ENCODE measurements around the gene SLC35C1. TPM values are rescaled to one million over a fixed set of nuclear protein-coding genes. Genes with fewer than 3 reads are reported as not detected.

Gene SLC35C1
- total and polyA plus RNA-seq, 2 of the 13 experiments (the other 11 are each of a cell fraction or from before 2014, with no cell fraction given), result 2.9 to 7.0 TPM

- Histone ChIP-seq H3K27ac (ENCODE audit: extremely low read length, insufficient read depth, low read length) (no peak overlapping the region), H3K4me3 (replicated peaks in 1 of 3; ENCODE audit: insufficient read depth in 1 of 3, low read depth in 2 of 3, low read length in 3 of 3) (no peak overlapping the region), H3K9me3 (ENCODE audit: low read length) (no peaks in the 10 kb centered on the region), H3K36me3 (replicated peaks in 1 of 2; ENCODE audit: control insufficient read depth in 1 of 2, insufficient read depth in 2 of 2, low read length in 2 of 2) (no peaks in the 10 kb centered on the region), H3K27me3 (ENCODE audit: control insufficient read depth in 1 of 2, insufficient read depth in 2 of 2, low read length in 2 of 2) (peaks cover 0 to 3% of the 10 kb centered on the region in 2 experiments; a peak in 1 of 5 replicates), H2AFZ (ENCODE audit: low read length) (no peak overlapping the region), H3K79me2 (ENCODE audit: insufficient read depth, low read length) (no peaks in the 10 kb centered on the region), H3K4me2 (ENCODE audit: low read depth, low read length) (no peak overlapping the region), H3K4me1 (ENCODE audit: insufficient read depth, low read length) (peaks cover 13% of the 10 kb centered on the region; the same call in 1 of the 2 replicates), H4K20me1 (ENCODE audit: insufficient read depth, low read length) (no peaks in the 10 kb centered on the region), H3K9ac (ENCODE audit: insufficient read depth, low read depth, low read length) (no peak overlapping the region)
- POLR2A ChIA-PET, result no interaction called here
- BruUV-seq (replicated peaks), result no TSS peak
- ATAC-seq (no peak), DNase-seq (ENCODE audit: low spot score) (no peak), FAIRE-seq (no peak)
- 28% methylated on average over 5 of the region's 5 CpGs for WGBS (ENCODE audit: low lambda C conversion rate)
- in situ Hi-C loops (cut with HindIII; ENCODE audit: extremely low pct_ligation_motif_present, low pct_unique_long_range_greater_than_20kb), result loop anchor here (10.0 kb wide), 1 partner anchor 445 kb away; no protein-coding TSS in a partner anchor
- CTCF ChIA-PET (ENCODE audit: low intra/inter-chr PET ratio, low total read pairs), result no interaction called here
- intact Hi-C loops (cut with micrococcal nuclease; ENCODE audit: unreplicated experiment), result no loop called here
- TF ChIP-seq CREB3 (CRISPR knock-in tag; IDR thresholded peaks at IDR 0.05), result no peak
- TF ChIP-seq, protein P1, sequence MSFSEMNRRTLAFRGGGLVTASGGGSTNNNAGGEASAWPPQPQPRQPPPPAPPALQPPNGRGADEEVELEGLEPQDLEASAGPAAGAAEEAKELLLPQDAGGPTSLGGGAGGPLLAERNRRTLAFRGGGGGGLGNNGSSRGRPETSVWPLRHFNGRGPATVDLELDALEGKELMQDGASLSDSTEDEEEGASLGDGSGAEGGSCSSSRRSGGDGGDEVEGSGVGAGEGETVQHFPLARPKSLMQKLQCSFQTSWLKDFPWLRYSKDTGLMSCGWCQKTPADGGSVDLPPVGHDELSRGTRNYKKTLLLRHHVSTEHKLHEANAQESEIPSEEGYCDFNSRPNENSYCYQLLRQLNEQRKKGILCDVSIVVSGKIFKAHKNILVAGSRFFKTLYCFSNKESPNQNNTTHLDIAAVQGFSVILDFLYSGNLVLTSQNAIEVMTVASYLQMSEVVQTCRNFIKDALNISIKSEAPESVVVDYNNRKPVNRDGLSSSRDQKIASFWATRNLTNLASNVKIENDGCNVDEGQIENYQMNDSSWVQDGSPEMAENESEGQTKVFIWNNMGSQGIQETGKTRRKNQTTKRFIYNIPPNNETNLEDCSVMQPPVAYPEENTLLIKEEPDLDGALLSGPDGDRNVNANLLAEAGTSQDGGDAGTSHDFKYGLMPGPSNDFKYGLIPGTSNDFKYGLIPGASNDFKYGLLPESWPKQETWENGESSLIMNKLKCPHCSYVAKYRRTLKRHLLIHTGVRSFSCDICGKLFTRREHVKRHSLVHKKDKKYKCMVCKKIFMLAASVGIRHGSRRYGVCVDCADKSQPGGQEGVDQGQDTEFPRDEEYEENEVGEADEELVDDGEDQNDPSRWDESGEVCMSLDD (CRISPR knock-in tag; IDR thresholded peaks at IDR 0.05; ENCODE audit: borderline replicate concordance), result no peak
- no peak for TF ChIP-seq ZNF678 (CRISPR knock-in tag; IDR thresholded peaks at IDR 0.05)
- TF ChIP-seq ZNF709 (CRISPR knock-in tag; IDR thresholded peaks at IDR 0.05), result no peak
Observed at GRCh38 chr11:45779602-45780001, 25.3 kb upstream of the SLC35C1 start.

DNA sequence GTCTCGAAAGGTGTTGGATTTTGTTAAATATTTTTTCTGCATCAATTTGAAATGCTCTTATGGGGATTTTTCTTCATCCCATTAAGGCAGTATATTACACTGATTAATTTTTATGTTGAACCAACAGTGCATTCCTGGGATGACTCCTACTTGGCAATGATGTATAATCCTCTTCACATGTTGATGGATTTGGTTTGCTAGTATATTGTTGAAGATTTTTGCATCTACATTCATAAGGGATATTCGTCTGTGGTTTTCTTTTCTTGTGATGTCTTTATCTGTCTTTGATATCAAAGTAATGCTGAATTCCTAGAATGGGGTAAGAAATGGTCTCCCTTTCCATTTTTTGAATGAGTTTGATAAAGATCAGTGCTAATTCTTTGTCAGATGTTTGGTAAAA is 18.7 kb upstream of the SLC35C1 start:
- POLR2A ChIA-PET, result no interaction called here
- H3K9me3 ChIP-seq (ENCODE audit: low read length), result no peaks in the 10 kb centered on the region
- H3K27ac ChIP-seq (ENCODE audit: extremely low read length, insufficient read depth, low read length), result no peak overlapping the region
- no peak overlapping the region for H2AFZ ChIP-seq (ENCODE audit: low read length)
- peaks cover 1% of the 10 kb centered on the region; the same call in 1 of the 2 replicates for H3K4me1 ChIP-seq (ENCODE audit: insufficient read depth, low read length)
- H4K20me1 ChIP-seq (ENCODE audit: insufficient read depth, low read length), result no peaks in the 10 kb centered on the region
- no peaks in the 10 kb centered on the region for H3K79me2 ChIP-seq (ENCODE audit: insufficient read depth, low read length)
- TF ChIP-seq HNRNPK (IDR thresholded peaks at IDR 0.05; ENCODE audit: low read depth, low read length, poor library complexity, severe bottlenecking) (no peak), KDM1A (CRISPR knock-in tag; IDR thresholded peaks at IDR 0.05) (no peak), BCL6 (CRISPR knock-in tag; IDR thresholded peaks at IDR 0.05) (no peak), ZNF263 (CRISPR knock-in tag; IDR thresholded peaks at IDR 0.05) (no peak), ZNF672 (CRISPR knock-in tag; IDR thresholded peaks at IDR 0.05) (no peak)
- in situ Hi-C loops (cut with HindIII; ENCODE audit: extremely low pct_ligation_motif_present, low pct_unique_long_range_greater_than_20kb) (no loop called here), intact Hi-C loops (cut with micrococcal nuclease; ENCODE audit: unreplicated experiment) (no loop called here)
- no peak overlapping the region for H3K9ac ChIP-seq (ENCODE audit: insufficient read depth, low read depth, low read length)
- WGBS (ENCODE audit: low lambda C conversion rate), result 5% methylated on average over 2 of the region's 2 CpGs
- no TSS peak for BruUV-seq (replicated peaks)
- no peak overlapping the region for H3K4me3 ChIP-seq (replicated peaks in 1 of 3; ENCODE audit: insufficient read depth in 1 of 3, low read depth in 2 of 3, low read length in 3 of 3)
- no peaks in the 10 kb centered on the region for H3K36me3 ChIP-seq (replicated peaks in 1 of 2; ENCODE audit: control insufficient read depth in 1 of 2, insufficient read depth in 2 of 2, low read length in 2 of 2)
- FAIRE-seq (no peak), ATAC-seq (no peak), DNase-seq (ENCODE audit: low spot score) (no peak)
- H3K27me3 ChIP-seq (ENCODE audit: control insufficient read depth in 1 of 2, insufficient read depth in 2 of 2, low read length in 2 of 2), result no peaks in the 10 kb centered on the region
- CTCF ChIA-PET (ENCODE audit: low intra/inter-chr PET ratio, low total read pairs), result no interaction called here
- no peak overlapping the region for H3K4me2 ChIP-seq (ENCODE audit: low read depth, low read length)

Data from HepG2 (cell line).